ENCODE data around the gene ERGIC1. TPM values are rescaled to one million over a fixed set of nuclear protein-coding genes. Genes with fewer than 3 reads are reported as not detected.

Gene ERGIC1
- total RNA-seq, 1 experiment from 2014 or later, result 77.0 TPM

GRCh38 chr5:172903790-172904189 lies 69.7 kb downstream of the ERGIC1 start:
- no peaks in the 10 kb centered on the region for H3K9me3 ChIP-seq (ENCODE audit: control insufficient read depth, low read depth, low read length)
- peaks cover 13 to 27% (median 21%) of the 10 kb centered on the region in 3 experiments; a peak in 6 of 7 replicates for H3K36me3 Mint-ChIP-seq (ENCODE audit: insufficient read depth in 1 of 3, low read depth in 3 of 3)
- peaks cover 7% of the 10 kb centered on the region; the same call in 1 of the 2 replicates for H3K4me1 ChIP-seq (ENCODE audit: insufficient read depth, low read length)
- H4K20me1 ChIP-seq (ENCODE audit: control insufficient read depth, insufficient read depth, insufficient read length), result no peaks in the 10 kb centered on the region
- no peak overlapping the region for H3K4ac ChIP-seq (ENCODE audit: low read depth, low read length)
- H3K79me2 ChIP-seq (ENCODE audit: insufficient read depth, low read length), result no peaks in the 10 kb centered on the region
- H3K4me3 Mint-ChIP-seq, result no peak overlapping the region
- no peak overlapping the region for H2BK12ac ChIP-seq (ENCODE audit: insufficient read length, low read depth, low read length)
- no peak for DNase-seq
- H3K27me3 ChIP-seq (ENCODE audit: insufficient read depth, low read length), result no peaks in the 10 kb centered on the region
- 0 out of 7 replicates have a peak overlapping the region, but pooled peaks of 1 of the 3 experiments have one; percentile 2 for H3K27ac Mint-ChIP-seq
- no peak overlapping the region for H4K5ac ChIP-seq (ENCODE audit: insufficient read length, low read depth, low read length)
- no peak overlapping the region for H3K4me2 ChIP-seq (ENCODE audit: insufficient read depth, insufficient read length, low read length)
- no peaks in the 10 kb centered on the region for H3K23me2 ChIP-seq (ENCODE audit: insufficient read length, low read depth, low read length, poor library complexity, severe bottlenecking)
- no peak overlapping the region for H3K18ac ChIP-seq (ENCODE audit: insufficient read length, low read depth, low read length)
- H3K14ac ChIP-seq (ENCODE audit: insufficient read depth, low read length), result no peak overlapping the region
- TF ChIP-seq, protein P1, sequence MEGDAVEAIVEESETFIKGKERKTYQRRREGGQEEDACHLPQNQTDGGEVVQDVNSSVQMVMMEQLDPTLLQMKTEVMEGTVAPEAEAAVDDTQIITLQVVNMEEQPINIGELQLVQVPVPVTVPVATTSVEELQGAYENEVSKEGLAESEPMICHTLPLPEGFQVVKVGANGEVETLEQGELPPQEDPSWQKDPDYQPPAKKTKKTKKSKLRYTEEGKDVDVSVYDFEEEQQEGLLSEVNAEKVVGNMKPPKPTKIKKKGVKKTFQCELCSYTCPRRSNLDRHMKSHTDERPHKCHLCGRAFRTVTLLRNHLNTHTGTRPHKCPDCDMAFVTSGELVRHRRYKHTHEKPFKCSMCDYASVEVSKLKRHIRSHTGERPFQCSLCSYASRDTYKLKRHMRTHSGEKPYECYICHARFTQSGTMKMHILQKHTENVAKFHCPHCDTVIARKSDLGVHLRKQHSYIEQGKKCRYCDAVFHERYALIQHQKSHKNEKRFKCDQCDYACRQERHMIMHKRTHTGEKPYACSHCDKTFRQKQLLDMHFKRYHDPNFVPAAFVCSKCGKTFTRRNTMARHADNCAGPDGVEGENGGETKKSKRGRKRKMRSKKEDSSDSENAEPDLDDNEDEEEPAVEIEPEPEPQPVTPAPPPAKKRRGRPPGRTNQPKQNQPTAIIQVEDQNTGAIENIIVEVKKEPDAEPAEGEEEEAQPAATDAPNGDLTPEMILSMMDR (conservative IDR thresholded peaks at IDR 0.05), result no peak
- H3K23ac ChIP-seq (ENCODE audit: insufficient read length, low read depth, low read length), result no peak overlapping the region
- H3K56ac ChIP-seq (ENCODE audit: insufficient read length, low read depth, low read length), result no peak overlapping the region
- no peaks in the 10 kb centered on the region; a peak in 1 of 5 replicates for H3K9me3 Mint-ChIP-seq
- H2AK5ac ChIP-seq (ENCODE audit: insufficient read length, low read length), result no peak overlapping the region
- H3K9ac ChIP-seq (ENCODE audit: extremely low read depth, insufficient read length, low read length), result no peak overlapping the region
- no peak overlapping the region for H4K91ac ChIP-seq (ENCODE audit: insufficient read length, low read depth, low read length)
- no peak overlapping the region for H3T11ph ChIP-seq (ENCODE audit: low read length)
- no CpG with 5 or more reads among the region's 4 CpGs for WGBS (ENCODE audit: extremely low coverage, insufficient read length, low lambda C conversion rate)
- H4K8ac ChIP-seq (replicated peaks; ENCODE audit: insufficient read length, low read depth, low read length), result no peak overlapping the region
- no peaks in the 10 kb centered on the region for H3K27me3 Mint-ChIP-seq (ENCODE audit: low read depth)
- no peak overlapping the region for H2AFZ ChIP-seq (ENCODE audit: low read length)
- no peak overlapping the region for H2BK5ac ChIP-seq (ENCODE audit: insufficient read length, low read length)
- no peaks in the 10 kb centered on the region for H3K79me1 ChIP-seq (ENCODE audit: insufficient read depth, low read depth, low read length, poor library complexity, severe bottlenecking)
- peaks cover 12 to 31% of the 10 kb centered on the region in 2 experiments for H3K4me1 Mint-ChIP-seq
- H2BK20ac ChIP-seq (ENCODE audit: low read depth, low read length, poor library complexity, severe bottlenecking), result no peak overlapping the region
- no peak overlapping the region for H3K27ac ChIP-seq (ENCODE audit: insufficient read length, low read depth, low read length)
- no peak overlapping the region for H2BK15ac ChIP-seq (ENCODE audit: low read depth, low read length)
- no peak overlapping the region for H2BK120ac ChIP-seq (ENCODE audit: low read depth, low read length, poor library complexity, severe bottlenecking)

Measured in H9 (cell line).